NCI-H345 treated with DMSO at 0.1 percent for 48 hours (cell line): Measurements from ENCODE around the gene CNBD2.
"Not testable (repeated sequence)": the region's sequence is repeated elsewhere in the genome, so short reads cannot be mapped to it uniquely, and the experiment has no call there.

Source experiments
- DNase-seq: peaks from one replicate; lab custom pipeline; 2025; ENCODE audit not compliant: unreplicated experiment; lab: John Stamatoyannopoulos, UW

The CNBD2 gene

DNA sequence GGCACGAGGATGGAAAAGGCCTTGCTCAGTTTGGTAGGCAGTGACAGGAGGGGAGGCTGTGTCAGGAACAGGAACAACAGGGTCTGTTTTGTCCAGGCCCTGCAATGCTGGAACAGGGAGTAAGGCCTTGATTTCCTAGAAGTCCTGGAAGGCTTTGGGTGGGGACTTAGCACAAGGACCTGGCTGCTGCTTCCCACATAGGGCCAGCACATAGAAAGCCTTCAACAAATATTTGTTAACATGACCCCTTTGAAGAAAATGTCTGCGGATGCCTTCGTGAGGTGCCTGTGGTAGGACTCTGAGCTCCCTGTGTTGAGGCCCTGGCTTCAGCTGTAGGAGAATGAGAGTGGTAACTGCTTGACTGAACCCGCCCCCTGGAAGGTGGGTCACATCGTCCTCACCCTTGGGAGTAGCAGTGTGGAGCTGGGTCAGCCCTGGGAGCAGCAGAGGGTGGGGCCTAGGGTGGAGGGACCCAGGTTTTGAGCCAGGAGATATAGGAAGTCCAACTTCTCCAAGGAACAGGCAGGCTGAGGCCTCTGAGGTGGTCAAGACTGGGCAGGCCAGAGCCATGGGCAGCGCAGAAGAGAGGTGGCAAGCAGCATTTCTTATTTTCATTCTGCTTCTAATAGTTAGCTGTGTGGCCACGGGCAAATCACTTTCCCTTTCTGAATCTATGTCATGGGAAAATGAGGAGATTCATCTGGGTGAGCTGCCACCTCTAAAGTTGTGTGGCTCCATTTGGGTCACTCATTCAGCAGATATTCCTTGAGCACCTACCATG lies 50.0 kb downstream of the CNBD2 start:
- no peak for DNase-seq

DNA sequence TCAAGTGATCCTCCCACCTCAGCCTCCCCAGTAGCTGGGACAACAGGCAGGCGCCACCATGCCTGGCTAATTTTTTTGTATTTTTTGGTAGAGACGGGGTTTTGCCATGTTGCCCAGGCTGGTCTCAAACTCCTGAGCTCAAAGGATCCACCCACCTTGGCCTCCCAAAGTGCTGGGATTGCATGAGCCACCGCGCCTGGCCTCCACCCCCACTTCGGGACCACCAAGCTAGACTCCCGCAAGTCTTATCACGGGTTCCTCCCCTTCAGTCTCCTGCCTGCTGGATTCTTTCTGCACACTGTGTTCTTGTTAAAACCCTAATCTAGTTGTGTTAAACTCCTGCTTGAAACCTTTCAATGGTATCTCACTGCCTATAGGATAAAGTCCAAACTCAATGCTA lies 57.7 kb downstream of the CNBD2 start:
- DNase-seq: not testable (repeated sequence)

DNA sequence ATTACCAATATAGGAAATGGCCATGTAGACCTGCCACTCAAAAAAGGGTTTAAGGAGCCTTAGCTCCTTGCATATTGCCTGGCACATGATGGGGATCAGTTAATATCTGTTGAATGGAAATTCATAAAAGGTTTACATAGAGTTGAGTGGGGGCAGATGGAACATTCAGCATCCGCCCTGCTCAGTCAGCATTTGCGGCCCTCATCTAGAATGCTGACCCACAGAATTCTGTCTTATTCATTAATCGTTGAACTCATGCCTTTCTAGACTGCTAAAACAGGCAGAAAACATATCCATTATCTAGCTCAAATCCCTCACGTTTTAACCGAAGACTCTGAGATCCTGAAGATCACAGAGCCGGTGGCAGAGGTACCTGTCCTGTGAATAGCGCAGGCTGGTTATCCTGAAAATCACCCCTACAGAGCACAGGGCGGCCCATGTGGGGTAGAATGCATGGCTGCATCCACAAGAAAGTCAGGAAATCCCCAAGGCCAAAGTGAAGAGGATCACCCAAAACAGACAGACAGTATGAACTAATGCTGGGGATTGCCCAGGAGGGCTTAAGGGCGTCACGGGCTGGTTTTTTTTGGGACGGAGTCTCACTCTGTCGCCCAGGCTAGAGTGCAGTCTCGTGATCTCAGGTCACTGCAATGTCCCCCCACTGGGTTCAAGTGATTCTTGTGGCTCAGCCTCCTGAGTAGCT lies 59.9 kb downstream of the CNBD2 start:
- DNase-seq: no peak

DNA sequence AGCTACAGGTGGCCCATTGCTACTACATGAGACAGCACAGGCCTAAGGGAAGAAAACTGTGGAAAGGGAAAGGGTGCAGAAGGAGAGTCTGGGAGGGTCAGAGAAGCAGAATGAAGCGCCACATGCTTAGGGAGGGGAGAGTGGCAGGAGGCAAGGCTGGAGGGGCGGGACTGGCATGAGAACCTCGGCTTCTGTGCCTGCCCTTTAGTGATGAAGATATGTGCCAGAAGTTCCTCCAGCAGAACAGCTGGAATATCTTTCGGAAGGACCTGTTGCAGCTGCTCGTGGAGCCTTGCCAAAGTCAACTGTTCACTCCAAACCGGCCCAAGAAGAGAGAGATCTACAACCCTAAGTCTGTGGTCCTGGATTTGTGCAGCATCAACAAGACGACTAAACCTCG lies 61.8 kb downstream of the CNBD2 start:
- DNase-seq: no peak

GRCh38 chr20:36031806-36032205 lies 63.4 kb downstream of the CNBD2 start:
- DNase-seq: no peak

GRCh38 chr20:36034875-36035274 lies 66.5 kb downstream of the CNBD2 start:
- no peak for DNase-seq

DNA sequence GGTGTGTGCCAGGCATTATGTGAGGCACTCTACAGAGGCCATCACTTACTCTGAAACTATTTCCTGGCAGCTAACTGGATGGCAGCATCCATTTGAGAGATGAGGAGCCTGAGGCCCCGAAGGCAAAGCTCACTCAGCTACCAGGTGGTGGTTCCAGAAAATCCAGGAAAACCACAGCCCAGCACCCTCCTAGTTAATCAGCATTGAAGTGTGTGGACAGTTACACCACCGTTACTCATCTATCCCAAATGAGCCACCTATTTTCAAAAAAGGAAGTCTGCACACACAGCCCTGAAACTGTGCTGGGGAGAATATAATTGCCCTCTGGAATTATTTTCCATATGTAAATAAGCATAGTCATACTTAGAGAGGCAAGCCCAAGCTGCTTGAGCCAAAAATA lies 67.4 kb downstream of the CNBD2 start:
- DNase-seq: no peak

- no peak for DNase-seq
Measured at GRCh38 chr20:36036688-36037087, 68.3 kb downstream of the CNBD2 start.

DNA sequence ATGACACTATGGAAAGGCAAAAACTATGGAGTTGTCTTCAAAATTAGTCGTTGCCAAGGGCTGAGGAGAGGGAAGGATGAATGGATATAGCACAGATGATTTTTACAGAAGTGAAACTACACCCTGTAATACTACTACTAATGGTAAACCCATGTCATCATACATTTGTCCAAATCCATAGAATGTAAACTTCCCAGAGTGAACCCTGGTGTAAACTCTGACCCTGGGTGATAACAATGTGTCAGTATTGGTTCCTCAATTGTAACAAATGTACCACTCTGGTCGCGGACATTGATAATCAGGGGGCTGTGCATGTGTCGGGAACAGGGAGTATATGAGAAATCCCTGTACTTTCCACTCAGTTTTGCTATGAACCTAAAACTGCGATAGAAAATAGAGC lies 72.2 kb downstream of the CNBD2 start:
- no peak for DNase-seq

- no peak for DNase-seq
Measured at GRCh38 chr20:36043441-36043840, 75.1 kb downstream of the CNBD2 start.

DNA sequence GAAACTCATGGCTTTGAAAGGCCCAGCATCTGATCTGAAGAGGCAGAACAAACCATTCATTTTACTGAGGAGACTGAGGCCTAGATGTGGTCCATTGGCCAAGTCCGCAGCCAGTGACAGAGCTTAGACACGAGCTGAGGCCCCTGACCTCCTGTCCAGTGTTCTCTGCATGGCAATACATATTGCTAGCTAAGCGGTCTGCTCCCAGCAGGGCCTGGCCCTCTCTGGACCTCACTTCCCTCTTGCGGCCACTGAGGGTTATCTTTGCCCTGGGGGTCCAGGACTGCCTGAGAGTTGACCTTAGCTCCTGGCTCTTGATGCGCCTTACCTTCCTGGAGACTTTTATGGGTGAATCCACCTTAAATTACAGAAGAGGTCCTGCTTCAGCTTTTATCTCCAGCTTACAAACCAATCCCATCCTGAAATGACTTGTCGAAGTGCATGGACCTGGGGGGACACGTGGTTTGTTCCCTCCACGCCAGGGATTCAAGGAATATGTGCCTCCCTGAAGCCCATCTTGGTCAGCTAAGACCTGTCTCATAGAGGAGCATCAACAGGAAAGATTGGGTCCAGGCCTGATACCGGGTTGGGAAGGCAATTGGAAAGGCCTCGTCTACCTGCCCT lies 75.6 kb downstream of the CNBD2 start:
- no peak for DNase-seq

GRCh38 chr20:36045373-36045714 lies 77.0 kb downstream of the CNBD2 start:
- DNase-seq: no peak

DNA sequence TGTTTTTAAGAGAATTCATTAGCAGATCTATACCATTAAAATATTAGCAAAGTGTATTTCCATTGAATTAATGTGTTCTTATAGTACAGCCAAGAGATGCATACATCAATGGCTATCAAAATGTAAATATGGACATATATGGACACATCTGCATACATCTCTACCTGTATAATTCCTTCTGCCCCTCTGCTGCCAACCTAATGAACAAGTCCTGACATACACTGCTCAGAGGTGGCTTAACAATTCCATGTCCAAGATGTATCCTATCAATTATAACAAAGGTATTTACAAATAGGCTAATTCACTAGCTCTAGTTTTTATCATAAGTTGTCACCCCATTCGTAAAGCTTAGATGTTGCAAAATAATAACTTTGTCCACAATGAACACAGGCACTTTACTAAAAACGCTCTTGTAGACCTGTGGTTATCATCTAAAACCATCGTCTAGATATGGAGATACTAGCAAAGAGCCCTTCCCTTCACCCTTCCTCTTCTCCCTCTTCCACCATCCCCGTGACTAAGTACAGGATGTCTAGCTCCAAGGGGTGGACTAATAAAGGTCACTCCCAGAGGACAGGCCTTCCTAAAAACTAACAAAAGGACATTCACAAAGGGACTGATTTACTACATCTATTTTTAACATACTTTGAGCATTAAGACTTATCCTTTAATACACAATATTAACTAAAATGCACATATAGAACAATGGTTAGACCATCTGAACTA lies 77.8 kb downstream of the CNBD2 start:
- DNase-seq: not testable (repeated sequence)

- DNase-seq: not testable (repeated sequence)
Measured at GRCh38 chr20:36049408-36049807, 81.0 kb downstream of the CNBD2 start.

- peak; percentile 82 for DNase-seq
Measured at GRCh38 chr20:36050436-36051317, 82.3 kb downstream of the CNBD2 start.

GRCh38 chr20:36051318-36052116 lies 83.1 kb downstream of the CNBD2 start:
- DNase-seq: no peak

- no peak for DNase-seq
Measured at GRCh38 chr20:36052117-36052513, 83.7 kb downstream of the CNBD2 start.

- DNase-seq: not testable (repeated sequence)
Measured at GRCh38 chr20:36053863-36054518, 85.6 kb downstream of the CNBD2 start.

DNA sequence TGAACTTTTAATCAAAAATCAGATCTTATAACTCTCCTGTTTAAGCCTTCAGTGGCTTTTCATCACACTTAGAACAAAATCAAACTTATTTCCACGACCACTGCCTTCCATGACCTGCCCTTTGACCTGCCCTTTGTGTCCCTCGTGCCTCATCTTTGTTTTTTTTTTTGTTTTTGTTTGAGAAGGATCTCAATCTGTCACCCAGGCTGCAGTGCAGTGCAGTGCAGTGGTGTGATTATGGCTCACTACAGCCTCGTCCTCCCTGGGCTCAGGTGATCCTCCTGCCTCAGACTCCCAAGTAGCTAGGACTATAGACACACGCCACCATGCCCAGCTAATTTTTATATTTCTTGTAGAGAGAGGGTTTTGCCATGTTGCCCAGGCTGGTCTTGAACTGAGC lies 86.8 kb downstream of the CNBD2 start:
- DNase-seq: no peak
